Stimulated activated naive CD4-positive, alpha-beta T cell (primary cell): ENCODE measurements around the gene HPDL.
"Not testable (repeated sequence)": the region's sequence is repeated elsewhere in the genome, so short reads cannot be mapped to it uniquely, and the experiment has no call there.

ENCODE experiments used
- DNase-seq, 6 experiments: peaks; one replicate each; lab custom pipeline; 2025; lab: John Stamatoyannopoulos, UW

HPDL gene

GRCh38 chr1:45351508-45351907, 24.8 kb downstream of the HPDL start:
- no peak for DNase-seq

GRCh38 chr1:45353685-45354084, 27.0 kb downstream of the HPDL start:
- no peak for DNase-seq

- DNase-seq = no peak
These were observed 28.1 kb downstream of the HPDL start for GRCh38 chr1:45354838-45355237.

GRCh38 chr1:45355683-45356082, 29.0 kb downstream of the HPDL start:
- DNase-seq = no peak

GRCh38 chr1:45356186-45356585, 29.5 kb downstream of the HPDL start:
- DNase-seq = no peak

- peak; percentile 9 to 54 (median 34) for DNase-seq
These were observed 33.3 kb downstream of the HPDL start for GRCh38 chr1:45359882-45360513.

GRCh38 chr1:45360981-45361380, 34.3 kb downstream of the HPDL start:
- not testable (repeated sequence) for DNase-seq

GRCh38 chr1:45364294-45364693, 37.6 kb downstream of the HPDL start:
- no peak for DNase-seq

- DNase-seq = no peak
These were observed 38.4 kb downstream of the HPDL start for GRCh38 chr1:45365051-45365450.

- no peak for DNase-seq
These were observed 43.9 kb downstream of the HPDL start for GRCh38 chr1:45370575-45370974.

GRCh38 chr1:45373573-45373972, 46.9 kb downstream of the HPDL start:
- no peak for DNase-seq

GRCh38 chr1:45375104-45376090, 48.7 kb downstream of the HPDL start:
- no peak for DNase-seq

GRCh38 chr1:45378184-45378583, 51.5 kb downstream of the HPDL start:
- DNase-seq = no peak
